Endothelial cell of umbilical vein (primary cell): ENCODE measurements around the gene FAM53A. TPM values are rescaled to one million over a fixed set of nuclear protein-coding genes. Genes with fewer than 3 reads are reported as not detected.
"Not testable (repeated sequence)": the region's sequence is repeated elsewhere in the genome, so short reads cannot be mapped to it uniquely, and the experiment has no call there.

ENCODE experiments used
- BruUV-seq: library from RNA; stranded (reverse); fragments of 400-500 nt; replicated peaks from 2 replicates; lab custom pipeline; 2021; lab: Mats Ljungman, UMichigan
- CTCF ChIA-PET: fragments of 300-600, 350-600 bp; sonication (Branson Sonifier 250); formaldehyde crosslinking; loops from one replicate; lab custom pipeline; 2021; ENCODE audit warnings: antibody characterized with exemption, inconsistent platforms; lab: Charles Lee
- POLR2A ChIA-PET: fragments of 300-600, 350-600 bp; sonication (Branson Sonifier 250); formaldehyde crosslinking; loops from one replicate; lab custom pipeline; 2021; ENCODE audit warnings: antibody characterized with exemption, inconsistent platforms; lab: Charles Lee
- DNase-seq: peaks from one replicate; pipeline ENCODE4 v3.0.0-alpha.2; 2011; ENCODE audit warnings: low read depth, low spot score
- FAIRE-seq: peaks from 2 replicates; lab custom pipeline; 2011; peaks lifted over from hg19 to GRCh38; lab: Jason Lieb, UNC
- H2AFZ ChIP-seq: 2 replicates; pipeline ENCODE4 v1.6.0; 2012; ENCODE audit warnings: low read depth, low read length, control low read depth, inconsistent platforms
- H3K27ac ChIP-seq: 2 replicates; pipeline ENCODE4 v1.5.1; 2011; ENCODE audit warnings: low read depth, mild to moderate bottlenecking, control low read depth, low read length, moderate library complexity; ENCODE audit not compliant: insufficient read depth
- H3K27me3 ChIP-seq, 2 experiments: 2 replicates each; pipeline versions ENCODE4 v1.6.0 to v1.6.1; 2011; ENCODE audit warnings: low read length in 2 of 2, mixed read lengths in 1 of 2; ENCODE audit not compliant: control insufficient read depth in 2 of 2, insufficient read depth in 2 of 2
- H3K36me3 ChIP-seq, 2 experiments: 2 replicates in 1 of 2; 3 replicates in 1 of 2; pipeline ENCODE4 v1.5.1; 2011; ENCODE audit warnings: low read length in 2 of 2, mild to moderate bottlenecking in 1 of 2, moderate library complexity in 1 of 2; ENCODE audit not compliant: control insufficient read depth in 2 of 2, insufficient read depth in 2 of 2; ENCODE audit errors: extremely low read depth in 1 of 2
- H3K4me1 ChIP-seq: 3 replicates; pipeline ENCODE4 v1.5.1; 2011; ENCODE audit warnings: mild to moderate bottlenecking, low read length; ENCODE audit not compliant: control insufficient read depth, insufficient read depth; ENCODE audit errors: extremely low read depth
- H3K4me2 ChIP-seq: 2 replicates; pipeline ENCODE4 v1.6.1; 2011; ENCODE audit warnings: low read length, control low read depth, mixed read lengths; ENCODE audit not compliant: insufficient read depth
- H3K4me3 ChIP-seq, 3 experiments: fragments of 200-600 bp in 1 of 3; sonication (generic), shearing (Covaris generic) in 1 of 3; replicated peaks in 1 of 3; 2 replicates each; pipeline ENCODE4 v1.5.1; 2011 to 2016; ENCODE audit warnings: control low read depth in 3 of 3, low read length in 3 of 3, mild to moderate bottlenecking in 2 of 3, inconsistent platforms in 1 of 3, low read depth in 1 of 3, moderate library complexity in 1 of 3; ENCODE audit not compliant: insufficient read depth in 1 of 3
- H3K79me2 ChIP-seq: 2 replicates; pipeline ENCODE4 v1.6.0; 2012; ENCODE audit warnings: low read length, inconsistent platforms; ENCODE audit not compliant: control insufficient read depth, insufficient read depth
- H3K9ac ChIP-seq: replicated peaks from 2 replicates; pipeline ENCODE3; 2011; ENCODE audit warnings: low read length, control low read depth; ENCODE audit not compliant: insufficient read depth; ENCODE audit errors: extremely low read depth
- H3K9me1 ChIP-seq: replicated peaks from 3 replicates; pipeline ENCODE4 v1.6.0; 2011; ENCODE audit warnings: mild to moderate bottlenecking, low read length; ENCODE audit not compliant: control insufficient read depth, insufficient read depth; ENCODE audit errors: extremely low read depth
- H3K9me3 ChIP-seq: replicated peaks from 2 replicates; pipeline ENCODE4 v1.5.1; 2012; ENCODE audit warnings: low read length, inconsistent platforms; ENCODE audit not compliant: control insufficient read depth, insufficient read depth
- H4K20me1 ChIP-seq: replicated peaks from 2 replicates; pipeline ENCODE3; 2011; ENCODE audit warnings: mild to moderate bottlenecking, low read length; ENCODE audit not compliant: control insufficient read depth, insufficient read depth; ENCODE audit errors: extremely low read depth
- CTCF ChIP-seq, 2 donors: IDR thresholded peaks; 1 replicate in 1 of 2; 2 replicates in 1 of 2; pipeline ENCODE4 v1.5.1; 2011; ENCODE audit warnings: low read length in 2 of 2, mild to moderate bottlenecking in 2 of 2, moderate library complexity in 2 of 2, control low read depth in 1 of 2, inconsistent platforms in 1 of 2, low read depth in 1 of 2; ENCODE audit not compliant: insufficient read depth in 1 of 2; ENCODE audit errors: extremely low read depth in 1 of 2
- MYC ChIP-seq: IDR thresholded peaks from one replicate; pipeline ENCODE4 v1.6.1; 2011; ENCODE audit warnings: mild to moderate bottlenecking, low read depth, low read length
- POLR2A ChIP-seq: IDR thresholded peaks from 2 replicates; pipeline ENCODE4 v1.6.1; 2012; ENCODE audit warnings: low read depth, mild to moderate bottlenecking, control low read depth, low read length
- POLR2AphosphoS5 ChIP-seq: IDR thresholded peaks from 2 replicates; pipeline ENCODE4 v1.6.1; 2012; ENCODE audit warnings: low read depth, mild to moderate bottlenecking, control low read depth, low read length, moderate library complexity; ENCODE audit not compliant: insufficient read depth
- dilution Hi-C: fragments of 300-500 bp; cut with MboI; formaldehyde crosslinking; loops from one replicate; pipeline ENCODE4 v1.15.0; 2019; ENCODE audit warnings: low sequenced_read_pairs; ENCODE audit not compliant: extremely low pct_ligation_motif_present
- intact Hi-C: fragments of 100-400 bp; cut with micrococcal nuclease; formaldehyde crosslinking; loops from one replicate; pipeline ENCODE4 v1.10.0; 2022
- polyA plus RNA-seq, 4 experiments: library from polyadenylated mRNA; depleted of rRNA in 3 of 4; stranded (reverse) in 3 of 4; unstranded in 1 of 4; fragments of >200 nt; gene quantifications; 2 replicates each; pipeline versions ENCODE4 v1.2.1 to v1.2.3, GENCODE V29; 2011 to 2012; ENCODE audit warnings: missing spikeins in 1 of 4
- total RNA-seq: library from RNA; stranded (reverse); gene quantifications from 2 replicates; pipeline ENCODE4 v1.2.3, GENCODE V29; 2021

Gene FAM53A
- total and polyA plus RNA-seq, 2 donors (not counting 3 experiments of a cell fraction or from before 2014, with no cell fraction given), result 1.3 to 1.7 TPM

DNA sequence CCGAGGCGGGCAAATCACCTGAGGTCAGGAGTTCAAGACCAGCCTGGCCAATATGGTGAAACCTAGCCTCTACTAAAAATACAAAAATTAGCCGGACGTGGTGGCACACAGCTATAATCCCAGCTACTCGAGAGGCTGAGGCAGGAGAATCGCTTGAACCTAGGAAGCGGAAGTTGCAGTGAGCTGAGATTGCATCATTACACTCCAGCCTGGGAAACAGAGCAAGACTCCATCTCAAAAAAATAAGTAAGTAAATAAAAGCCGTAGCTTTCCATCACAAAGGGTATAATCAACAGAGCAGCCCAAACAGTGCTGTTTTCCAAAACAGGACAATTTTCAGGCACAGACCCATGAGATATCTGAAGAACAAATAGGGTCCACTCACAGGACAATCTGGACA, 17.6 kb upstream of the FAM53A start:
- DNase-seq, BruUV-seq, H2AFZ ChIP-seq, POLR2A ChIA-PET, FAIRE-seq, intact Hi-C loops, dilution Hi-C loops, H3K27ac ChIP-seq, H3K9me1 ChIP-seq, H3K9ac ChIP-seq, H3K27me3 ChIP-seq, H4K20me1 ChIP-seq, H3K4me1 ChIP-seq, H3K4me3 ChIP-seq, H3K9me3 ChIP-seq, H3K4me2 ChIP-seq: not testable (repeated sequence)
- CTCF ChIA-PET, result interaction anchor here (2.2 to 6.0 kb wide), 2 partner anchors 9 to 25 kb away, joined by 6 to 53 read pairs; no protein-coding TSS in a partner anchor
- H3K36me3 ChIP-seq, result peaks cover 22 to 28% of the 10 kb centered on the region in 2 experiments
- peaks cover 63% of the 10 kb centered on the region for H3K79me2 ChIP-seq

GRCh38 chr4:1695913-1696312, 11.8 kb upstream of the FAM53A start:
- intact Hi-C loops, result no loop called here
- no peaks in the 10 kb centered on the region for H3K9me3 ChIP-seq
- no peak overlapping the region for H3K27ac ChIP-seq
- H3K4me2 ChIP-seq, result no peak overlapping the region
- FAIRE-seq (no peak), DNase-seq (no peak)
- H3K4me3 ChIP-seq, result no peak overlapping the region
- no peak overlapping the region for H2AFZ ChIP-seq
- peaks cover 24 to 37% of the 10 kb centered on the region in 2 experiments for H3K36me3 ChIP-seq
- no peaks in the 10 kb centered on the region for H3K9me1 ChIP-seq
- dilution Hi-C loops, result no loop called here
- TF ChIP-seq POLR2AphosphoS5 (no peak), CTCF (IDR thresholded peaks at IDR 0.05; ENCODE audit: extremely low read depth in 1 of 2, insufficient read depth in 1 of 2, low read depth in 1 of 2, low read length in 2 of 2) (no peak), MYC (no peak), POLR2A (no peak)
- H3K4me1 ChIP-seq, result no peaks in the 10 kb centered on the region
- no peak overlapping the region for H3K9ac ChIP-seq
- ChIA-PET CTCF (interaction anchor here (1.3 to 9.7 kb wide), 2 partner anchors 18 to 29 kb away, joined by 3 to 347 read pairs; partner anchors contain the start of genes TACC3 and TMEM129), POLR2A (no interaction called here)
- BruUV-seq, result no TSS peak
- no peaks in the 10 kb centered on the region for H3K27me3 ChIP-seq
- peaks cover 2% of the 10 kb centered on the region for H4K20me1 ChIP-seq
- peaks cover 9% of the 10 kb centered on the region for H3K79me2 ChIP-seq
